ENCODE results near the gene MRC1. TPM values are rescaled to one million over a fixed set of nuclear protein-coding genes. Genes with fewer than 3 reads are reported as not detected.

MRC1 gene
- total and polyA plus RNA-seq, 2 of the 8 experiments (the other 6 are each of a cell fraction or from before 2014, with no cell fraction given), result 0.03 to 0.06 TPM

DNA sequence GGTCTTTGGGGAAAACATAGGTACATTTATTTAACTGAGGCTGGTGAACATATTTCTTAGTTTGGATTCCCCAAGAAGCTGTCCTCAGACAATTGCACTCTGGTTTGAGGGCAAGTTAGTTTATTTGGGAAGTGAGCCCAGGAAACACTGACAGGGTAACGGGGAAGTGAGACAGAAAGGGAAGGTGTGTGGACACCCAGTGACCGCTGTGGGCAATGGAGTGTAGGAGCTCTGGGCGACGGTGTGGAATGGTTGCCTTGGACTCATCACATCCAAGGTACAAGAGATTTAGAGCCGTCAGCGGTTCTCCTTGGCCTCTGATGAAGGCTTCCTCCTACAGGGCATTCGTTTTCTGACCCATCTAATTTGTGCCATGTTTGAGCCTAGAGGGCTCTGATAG, 7.1 kb downstream of the MRC1 start:
- H3K4me1 ChIP-seq (replicated peaks in 1 of 4; ENCODE audit: control insufficient read depth in 3 of 4, insufficient read depth in 4 of 4, low read length in 3 of 4), result no peaks in the 10 kb centered on the region
- no peak overlapping the region for H4K8ac ChIP-seq (ENCODE audit: extremely low read depth, insufficient read depth, low read length)
- H3K18ac ChIP-seq (ENCODE audit: extremely low read depth, low read length), result no peak overlapping the region
- no peak overlapping the region for H2BK15ac ChIP-seq (ENCODE audit: low read length)
- H4K5ac ChIP-seq (ENCODE audit: insufficient read length, low read depth, low read length), result no peak overlapping the region
- no peak overlapping the region for H2BK12ac ChIP-seq (ENCODE audit: low read depth, low read length)
- no peak overlapping the region for H4K91ac ChIP-seq (replicated peaks; ENCODE audit: insufficient read length, low read length)
- ChIA-PET CTCF (ENCODE audit: partially characterized antibody) (interaction anchor here (1.1 to 1.2 kb wide), 2 partner anchors 10 to 15 kb away, joined by 5 read pairs; no protein-coding TSS in a partner anchor), POLR2A (ENCODE audit: partially characterized antibody) (no interaction called here)
- H3K56ac ChIP-seq (replicated peaks; ENCODE audit: insufficient read length, low read depth, low read length), result no peak overlapping the region
- H3K4ac ChIP-seq (replicated peaks; ENCODE audit: insufficient read length, low read depth, low read length), result no peak overlapping the region
- FAIRE-seq (no peak), DNase-seq (ENCODE audit: low read depth in 1 of 2, low spot score in 2 of 2) (no peak)
- 95% methylated on average over 7 of the region's 7 CpGs; no CpG with 5 or more reads in 1 of the 2 experiments for WGBS, 2 experiments (ENCODE audit: extremely low coverage in 1 of 2, insufficient coverage in 1 of 2, insufficient read length in 1 of 2, insufficient replicate concordance in 2 of 2, low coverage in 1 of 2, low lambda C conversion rate in 2 of 2, missing lambda C conversion rate in 1 of 2)
- H3K79me1 ChIP-seq (ENCODE audit: low read depth, low read length), result no peaks in the 10 kb centered on the region
- H3K4me3 ChIP-seq (ENCODE audit: extremely low read depth in 1 of 4, insufficient read depth in 2 of 4, low read depth in 3 of 4, low read length in 4 of 4), result no peak overlapping the region
- no peaks in the 10 kb centered on the region for H4K20me1 ChIP-seq (replicated peaks in 1 of 2; ENCODE audit: control insufficient read depth in 1 of 2, insufficient read depth in 2 of 2, low read length in 2 of 2)
- no peaks in the 10 kb centered on the region for H3K79me2 ChIP-seq (ENCODE audit: control insufficient read depth in 1 of 2, insufficient read depth in 2 of 2, low read length in 2 of 2)
- H2AFZ ChIP-seq (ENCODE audit: low read length), result no peak overlapping the region
- H3K9me3 ChIP-seq (ENCODE audit: insufficient read depth in 2 of 2, low read depth in 1 of 2, low read length in 1 of 2), result no peaks in the 10 kb centered on the region
- no peak overlapping the region for H3K27ac ChIP-seq (ENCODE audit: low read depth, low read length)
- H2BK5ac ChIP-seq (ENCODE audit: low read depth, low read length), result no peak overlapping the region
- peaks cover 0 to 1% (median 0%) of the 10 kb centered on the region in 4 experiments; a peak in 1 of 7 replicates for H3K27me3 ChIP-seq (replicated peaks in 1 of 4; ENCODE audit: control insufficient read depth in 3 of 4, extremely low read depth in 1 of 4, insufficient read depth in 3 of 4, low read length in 3 of 4)
- H2BK120ac ChIP-seq (replicated peaks; ENCODE audit: low read depth, low read length), result no peak overlapping the region
- no peak overlapping the region for H3K9ac ChIP-seq (replicated peaks in 1 of 4; ENCODE audit: extremely low read depth in 1 of 4, low read depth in 3 of 4, low read length in 3 of 4)
- H3K23ac ChIP-seq (ENCODE audit: insufficient read length), result no peak overlapping the region
- H3K23me2 ChIP-seq (ENCODE audit: low read depth, low read length), result no peaks in the 10 kb centered on the region; the same call in 1 of the 2 replicates
- H3K4me2 ChIP-seq (ENCODE audit: insufficient read depth in 1 of 2, low read depth in 2 of 2, low read length in 2 of 2), result no peak overlapping the region
- H3K36me3 ChIP-seq (ENCODE audit: control insufficient read depth in 2 of 4, insufficient read depth in 4 of 4, low read length in 3 of 4), result no peaks in the 10 kb centered on the region
- H3K14ac ChIP-seq (ENCODE audit: insufficient read length), result no peak overlapping the region
- H2BK20ac ChIP-seq (ENCODE audit: low read length), result no peak overlapping the region
- no peak overlapping the region for H2AK5ac ChIP-seq (ENCODE audit: low read depth, low read length)
- TF ChIP-seq SIX5 (IDR thresholded peaks at IDR 0.05; ENCODE audit: low read depth, low read length), result no peak
- no peak for TF ChIP-seq CREB1 (IDR thresholded peaks at IDR 0.05)
- TF ChIP-seq SP4 (IDR thresholded peaks at IDR 0.05; ENCODE audit: low read length), result no peak
- TF ChIP-seq CBX5 (IDR thresholded peaks at IDR 0.05; ENCODE audit: low read depth, low read length), result no peak
- no peak for TF ChIP-seq TBP (IDR thresholded peaks at IDR 0.05; ENCODE audit: low read depth, low read length)
- TF ChIP-seq RBBP5 (IDR thresholded peaks at IDR 0.05; ENCODE audit: borderline replicate concordance, low read depth, low read length), result no peak
- TF ChIP-seq CHD2 (IDR thresholded peaks at IDR 0.05; ENCODE audit: low read length), result no peak
- TF ChIP-seq, protein P1, sequence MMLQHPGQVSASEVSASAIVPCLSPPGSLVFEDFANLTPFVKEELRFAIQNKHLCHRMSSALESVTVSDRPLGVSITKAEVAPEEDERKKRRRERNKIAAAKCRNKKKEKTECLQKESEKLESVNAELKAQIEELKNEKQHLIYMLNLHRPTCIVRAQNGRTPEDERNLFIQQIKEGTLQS (IDR thresholded peaks at IDR 0.05; ENCODE audit: insufficient read depth, low read depth, low read length), result no peak
- TF ChIP-seq, protein P2, sequence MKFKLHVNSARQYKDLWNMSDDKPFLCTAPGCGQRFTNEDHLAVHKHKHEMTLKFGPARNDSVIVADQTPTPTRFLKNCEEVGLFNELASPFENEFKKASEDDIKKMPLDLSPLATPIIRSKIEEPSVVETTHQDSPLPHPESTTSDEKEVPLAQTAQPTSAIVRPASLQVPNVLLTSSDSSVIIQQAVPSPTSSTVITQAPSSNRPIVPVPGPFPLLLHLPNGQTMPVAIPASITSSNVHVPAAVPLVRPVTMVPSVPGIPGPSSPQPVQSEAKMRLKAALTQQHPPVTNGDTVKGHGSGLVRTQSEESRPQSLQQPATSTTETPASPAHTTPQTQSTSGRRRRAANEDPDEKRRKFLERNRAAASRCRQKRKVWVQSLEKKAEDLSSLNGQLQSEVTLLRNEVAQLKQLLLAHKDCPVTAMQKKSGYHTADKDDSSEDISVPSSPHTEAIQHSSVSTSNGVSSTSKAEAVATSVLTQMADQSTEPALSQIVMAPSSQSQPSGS (IDR thresholded peaks at IDR 0.05; ENCODE audit: low read length), result no peak
- no peak for TF ChIP-seq CHD1 (IDR thresholded peaks at IDR 0.05; ENCODE audit: low read depth, low read length)
- no peak for TF ChIP-seq KDM1A (IDR thresholded peaks at IDR 0.05; ENCODE audit: borderline replicate concordance, low read length)
- TF ChIP-seq BACH1 (IDR thresholded peaks at IDR 0.05; ENCODE audit: low read length), result no peak
- no peak for TF ChIP-seq SP2 (IDR thresholded peaks at IDR 0.05; ENCODE audit: low read length)
